CD4-positive, alpha-beta T cell treated with Interleukin-17A for 4 hours (primary cell): Measurements from ENCODE around the gene ATF6B.
A peak's percentile ranks its signal among the peaks of the same experiment; 100 is the strongest.

ENCODE experiments used
- DNase-seq: peaks from one replicate; pipeline ENCODE4 v3.0.0-alpha.2; 2020; ENCODE audit warnings: mixed read lengths

The ATF6B gene

GRCh38 chr6:32127717-32128592 is at the start of gene ATF6B:
Gene ATF6B, minus strand, starts transcription at chr6:32128246. Its CDS starts 39 bp downstream, at chr6:32128207.
- peak; percentile 97 for DNase-seq

- peak; percentile 57 for DNase-seq
These were observed 49.2 kb upstream of the ATF6B start for GRCh38 chr6:32177183-32177787.

- no peak for DNase-seq
These were observed 48.6 kb upstream of the ATF6B start for GRCh38 chr6:32176476-32177182.

- DNase-seq = peak; percentile 96
These were observed 47.8 kb upstream of the ATF6B start, which contains the start of gene AGPAT1 for GRCh38 chr6:32175711-32176475. Gene AGPAT1, minus strand, starts transcription at chr6:32176084. Its CDS starts 4,588 bp downstream, at chr6:32171496.

- DNase-seq = no peak
These were observed 47.3 kb upstream of the ATF6B start for GRCh38 chr6:32175322-32175710.

GRCh38 chr6:32174416-32174815 is 46.4 kb upstream of the ATF6B start:
- no peak for DNase-seq

- DNase-seq = no peak
These were observed 45.1 kb upstream of the ATF6B start for GRCh38 chr6:32173051-32173727.

- no peak for DNase-seq
These were observed 43.2 kb upstream of the ATF6B start for GRCh38 chr6:32171234-32171633.

- no peak for DNase-seq
These were observed 42.2 kb upstream of the ATF6B start for GRCh38 chr6:32170294-32170693.

- no peak for DNase-seq
These were observed 41.0 kb upstream of the ATF6B start for GRCh38 chr6:32168807-32169591.

- no peak for DNase-seq
These were observed 40.3 kb upstream of the ATF6B start for GRCh38 chr6:32168350-32168749.

- no peak for DNase-seq
These were observed 39.8 kb upstream of the ATF6B start for GRCh38 chr6:32167761-32168262.

- DNase-seq = no peak
These were observed 39.2 kb upstream of the ATF6B start for GRCh38 chr6:32167154-32167760.

GRCh38 chr6:32166411-32167061 is 38.5 kb upstream of the ATF6B start:
- no peak for DNase-seq

- DNase-seq = no peak
These were observed 36.2 kb upstream of the ATF6B start, which contains the start of gene EGFL8 for GRCh38 chr6:32164295-32164694. Gene EGFL8, plus strand, starts transcription at chr6:32164595. Its CDS starts 1,571 bp downstream, at chr6:32166166.

GRCh38 chr6:32163559-32164258 is 35.7 kb upstream of the ATF6B start:
- DNase-seq = no peak

GRCh38 chr6:32158052-32158451 is 30.0 kb upstream of the ATF6B start:
- no peak for DNase-seq

GRCh38 chr6:32156891-32157290 is 28.8 kb upstream of the ATF6B start:
- DNase-seq = no peak

- DNase-seq = peak; percentile 76
These were observed 26.6 kb upstream of the ATF6B start for GRCh38 chr6:32154514-32155161.
